ENCODE results near the gene DRG1.

The DRG1 gene

DNA sequence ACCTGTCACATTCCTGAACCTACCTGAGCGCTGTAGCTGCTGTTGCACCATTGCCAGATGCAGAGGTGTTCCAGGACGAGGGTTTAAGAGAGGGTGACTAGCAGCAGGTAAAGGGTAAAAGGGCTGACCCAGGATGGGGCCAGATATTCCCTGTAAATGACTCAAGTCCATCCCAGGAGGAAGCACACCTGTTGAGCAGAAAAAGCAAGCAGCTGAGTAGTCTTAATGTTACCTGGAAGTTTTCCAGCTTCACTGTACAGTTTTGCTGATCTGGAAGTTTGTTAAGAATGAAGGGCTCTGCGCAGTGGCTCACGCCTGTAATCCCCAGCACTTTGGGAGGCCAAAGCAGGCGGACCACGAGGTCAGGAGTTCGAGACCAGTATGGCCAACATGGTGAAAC lies 41.3 kb downstream of the DRG1 start:
- Histone ChIP-seq H3K27ac (ENCODE audit: low read length) (no peak overlapping the region), H4K20me1 (ENCODE audit: insufficient read depth, low read length) (peaks cover 6% of the 10 kb centered on the region; the same call in 1 of the 2 replicates), H3K27me3 (ENCODE audit: low read depth, low read length) (no peaks in the 10 kb centered on the region), H3K4me2 (ENCODE audit: low read length) (no peak overlapping the region), H2AFZ (ENCODE audit: low read depth, low read length) (no peak overlapping the region), H3K4me1 (ENCODE audit: low read length) (no peaks in the 10 kb centered on the region; the same call in 1 of the 2 replicates), H3K79me2 (ENCODE audit: low read length) (peaks cover 6% of the 10 kb centered on the region; the same call in 1 of the 2 replicates), H3K9ac (ENCODE audit: low read length) (no peak overlapping the region), H3K9me3 (ENCODE audit: insufficient read depth, low read length) (no peaks in the 10 kb centered on the region), H3K36me3 (replicated peaks; ENCODE audit: low read depth, low read length) (peaks cover 90% of the 10 kb centered on the region), H3K4me3 (ENCODE audit: low read length) (no peak overlapping the region)
- TF ChIP-seq EZH2phosphoT487 (IDR thresholded peaks at IDR 0.05; ENCODE audit: low read depth) = no peak
- TF ChIP-seq, protein P1, sequence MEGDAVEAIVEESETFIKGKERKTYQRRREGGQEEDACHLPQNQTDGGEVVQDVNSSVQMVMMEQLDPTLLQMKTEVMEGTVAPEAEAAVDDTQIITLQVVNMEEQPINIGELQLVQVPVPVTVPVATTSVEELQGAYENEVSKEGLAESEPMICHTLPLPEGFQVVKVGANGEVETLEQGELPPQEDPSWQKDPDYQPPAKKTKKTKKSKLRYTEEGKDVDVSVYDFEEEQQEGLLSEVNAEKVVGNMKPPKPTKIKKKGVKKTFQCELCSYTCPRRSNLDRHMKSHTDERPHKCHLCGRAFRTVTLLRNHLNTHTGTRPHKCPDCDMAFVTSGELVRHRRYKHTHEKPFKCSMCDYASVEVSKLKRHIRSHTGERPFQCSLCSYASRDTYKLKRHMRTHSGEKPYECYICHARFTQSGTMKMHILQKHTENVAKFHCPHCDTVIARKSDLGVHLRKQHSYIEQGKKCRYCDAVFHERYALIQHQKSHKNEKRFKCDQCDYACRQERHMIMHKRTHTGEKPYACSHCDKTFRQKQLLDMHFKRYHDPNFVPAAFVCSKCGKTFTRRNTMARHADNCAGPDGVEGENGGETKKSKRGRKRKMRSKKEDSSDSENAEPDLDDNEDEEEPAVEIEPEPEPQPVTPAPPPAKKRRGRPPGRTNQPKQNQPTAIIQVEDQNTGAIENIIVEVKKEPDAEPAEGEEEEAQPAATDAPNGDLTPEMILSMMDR (IDR thresholded peaks at IDR 0.05; ENCODE audit: low read depth, low read length) = no peak

DNA sequence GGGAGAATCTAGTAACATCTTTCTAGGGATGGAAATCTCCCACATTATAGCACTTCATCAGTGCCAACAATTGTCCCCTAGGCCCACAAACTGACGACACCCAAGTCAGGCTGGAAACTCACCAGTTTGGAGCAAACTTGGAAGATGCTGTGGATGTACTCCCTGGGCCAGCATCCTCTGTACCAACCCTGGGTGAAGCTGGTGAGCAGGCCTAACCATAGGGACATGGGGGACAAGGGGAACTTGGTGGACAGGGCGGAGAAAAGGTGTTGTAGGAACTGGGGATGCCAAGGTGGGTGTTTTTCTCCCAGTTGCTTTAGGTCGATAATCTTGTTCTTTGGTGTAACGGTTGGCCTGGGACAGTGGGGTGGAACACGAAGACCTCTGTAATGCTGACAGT lies 42.2 kb downstream of the DRG1 start:
- peaks cover 6% of the 10 kb centered on the region; the same call in 1 of the 2 replicates for H3K79me2 ChIP-seq (ENCODE audit: low read length)
- no peaks in the 10 kb centered on the region for H3K9me3 ChIP-seq (ENCODE audit: insufficient read depth, low read length)
- H4K20me1 ChIP-seq (ENCODE audit: insufficient read depth, low read length) = peaks cover 6% of the 10 kb centered on the region; the same call in 1 of the 2 replicates
- H3K9ac ChIP-seq (ENCODE audit: low read length) = no peak overlapping the region
- no peak overlapping the region for H2AFZ ChIP-seq (ENCODE audit: low read depth, low read length)
- no peaks in the 10 kb centered on the region; the same call in 1 of the 2 replicates for H3K4me1 ChIP-seq (ENCODE audit: low read length)
- H3K36me3 ChIP-seq (replicated peaks; ENCODE audit: low read depth, low read length) = peaks cover 84% of the 10 kb centered on the region
- no peak overlapping the region for H3K27ac ChIP-seq (ENCODE audit: low read length)
- H3K4me2 ChIP-seq (ENCODE audit: low read length) = no peak overlapping the region
- TF ChIP-seq, protein P1 (IDR thresholded peaks at IDR 0.05; ENCODE audit: low read depth, low read length) = no peak
- TF ChIP-seq EZH2phosphoT487 (IDR thresholded peaks at IDR 0.05; ENCODE audit: low read depth) = no peak
- H3K27me3 ChIP-seq (ENCODE audit: low read depth, low read length) = no peaks in the 10 kb centered on the region
- no peak overlapping the region for H3K4me3 ChIP-seq (ENCODE audit: low read length)

DNA sequence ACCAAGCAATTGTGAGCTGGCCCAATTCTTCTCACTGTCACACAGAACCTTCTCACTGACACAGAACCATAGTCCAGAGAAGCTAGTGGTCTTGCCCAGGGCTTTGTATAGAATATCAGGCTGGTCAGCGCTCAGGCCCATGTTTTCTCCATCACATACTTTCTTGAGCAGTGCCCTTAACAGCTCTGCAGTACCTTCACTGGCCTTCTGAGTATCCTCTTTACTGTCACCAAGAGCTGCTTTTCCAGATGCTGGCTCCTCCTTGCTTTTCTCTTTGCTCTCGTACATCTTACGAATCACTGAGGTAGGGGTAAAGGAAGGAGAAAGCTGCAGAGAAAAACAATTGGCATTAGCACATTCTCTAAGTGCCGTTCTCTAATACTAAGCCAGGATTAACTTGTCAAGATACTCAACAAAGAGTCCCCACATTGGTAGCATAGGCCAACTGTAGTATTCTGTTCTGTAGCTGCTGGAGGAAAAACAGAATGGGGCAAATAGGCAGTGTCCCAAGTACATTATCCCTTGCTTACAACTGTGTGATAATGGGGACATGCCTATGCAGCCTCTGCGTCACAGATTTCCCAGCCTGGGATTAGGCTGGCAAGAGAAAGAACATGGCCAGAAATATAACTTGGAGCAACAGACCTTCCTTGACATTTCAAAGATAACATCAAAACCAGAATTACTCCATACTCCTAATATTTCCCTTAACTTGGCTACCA lies 43.5 kb downstream of the DRG1 start:
- H3K9ac ChIP-seq (ENCODE audit: low read length) = no peak overlapping the region
- peaks cover 5% of the 10 kb centered on the region; the same call in 1 of the 2 replicates for H4K20me1 ChIP-seq (ENCODE audit: insufficient read depth, low read length)
- no peaks in the 10 kb centered on the region for H3K27me3 ChIP-seq (ENCODE audit: low read depth, low read length)
- no peaks in the 10 kb centered on the region; the same call in 1 of the 2 replicates for H3K4me1 ChIP-seq (ENCODE audit: low read length)
- H3K36me3 ChIP-seq (replicated peaks; ENCODE audit: low read depth, low read length) = peaks cover 83% of the 10 kb centered on the region
- TF ChIP-seq, protein P1 (IDR thresholded peaks at IDR 0.05; ENCODE audit: low read depth, low read length) = no peak
- no peak for TF ChIP-seq EZH2phosphoT487 (IDR thresholded peaks at IDR 0.05; ENCODE audit: low read depth)
- H3K4me2 ChIP-seq (ENCODE audit: low read length) = no peak overlapping the region
- H3K4me3 ChIP-seq (ENCODE audit: low read length) = no peak overlapping the region
- peaks cover under 1% of the 10 kb centered on the region; the same call in 1 of the 2 replicates for H3K79me2 ChIP-seq (ENCODE audit: low read length)
- H3K9me3 ChIP-seq (ENCODE audit: insufficient read depth, low read length) = no peaks in the 10 kb centered on the region
- H3K27ac ChIP-seq (ENCODE audit: low read length) = no peak overlapping the region
- no peak overlapping the region for H2AFZ ChIP-seq (ENCODE audit: low read depth, low read length)

DNA sequence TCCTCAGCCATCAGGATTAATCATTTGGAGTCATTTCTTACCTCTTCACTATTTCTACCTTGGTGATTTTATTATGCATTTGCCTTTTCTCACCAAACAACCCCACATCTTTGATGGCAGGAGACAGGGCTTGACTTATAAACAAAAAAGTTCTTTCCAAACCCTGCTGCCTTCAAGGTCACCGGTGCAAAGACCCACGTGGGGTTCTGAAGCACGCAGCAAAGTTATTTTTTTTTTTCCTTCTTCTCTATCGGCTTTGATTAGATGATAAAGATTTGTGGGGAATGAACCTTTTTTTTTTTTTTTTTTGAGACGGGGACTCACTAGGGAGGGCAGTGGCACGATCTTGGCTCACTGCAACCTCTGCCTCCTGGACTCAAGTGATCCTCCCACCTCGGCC lies 44.1 kb downstream of the DRG1 start:
- H3K27me3 ChIP-seq (ENCODE audit: low read depth, low read length) = no peaks in the 10 kb centered on the region
- peaks cover 83% of the 10 kb centered on the region for H3K36me3 ChIP-seq (replicated peaks; ENCODE audit: low read depth, low read length)
- no peak overlapping the region for H3K27ac ChIP-seq (ENCODE audit: low read length)
- H3K9ac ChIP-seq (ENCODE audit: low read length) = no peak overlapping the region
- H3K4me3 ChIP-seq (ENCODE audit: low read length) = no peak overlapping the region
- peaks cover 5% of the 10 kb centered on the region; the same call in 1 of the 2 replicates for H4K20me1 ChIP-seq (ENCODE audit: insufficient read depth, low read length)
- H3K4me2 ChIP-seq (ENCODE audit: low read length) = no peak overlapping the region
- H3K9me3 ChIP-seq (ENCODE audit: insufficient read depth, low read length) = no peaks in the 10 kb centered on the region
- no peaks in the 10 kb centered on the region; the same call in 1 of the 2 replicates for H3K4me1 ChIP-seq (ENCODE audit: low read length)
- H3K79me2 ChIP-seq (ENCODE audit: low read length) = no peaks in the 10 kb centered on the region
- TF ChIP-seq, protein P1 (IDR thresholded peaks at IDR 0.05; ENCODE audit: low read depth, low read length) = no peak
- TF ChIP-seq EZH2phosphoT487 (IDR thresholded peaks at IDR 0.05; ENCODE audit: low read depth) = no peak
- H2AFZ ChIP-seq (ENCODE audit: low read depth, low read length) = no peak overlapping the region
